ENCODE measurements around the gene C1R. TPM values are rescaled to one million over a fixed set of nuclear protein-coding genes. Genes with fewer than 3 reads are reported as not detected.
A peak's percentile ranks its signal among the peaks of the same experiment; 100 is the strongest.

C1R gene
- total RNA-seq, 1 experiment from 2014 or later, result 11.5 TPM

- peak; percentile 56 for DNase-seq
- H4K8ac ChIP-seq (replicated peaks; ENCODE audit: insufficient read length, low read depth, low read length), result no peak within 1 kb of the TSS
- H3K4me1 ChIP-seq (ENCODE audit: insufficient read depth, low read length), result peaks cover 12% of the 10 kb centered on the region; the same call in 1 of the 2 replicates
- H3K9me3 ChIP-seq (ENCODE audit: control insufficient read depth, low read depth, low read length), result no peaks in the 10 kb centered on the region
- H3K56ac ChIP-seq (ENCODE audit: insufficient read length, low read depth, low read length), result no peak within 1 kb of the TSS
- peaks cover 7% of the 10 kb centered on the region for H3K27me3 Mint-ChIP-seq (ENCODE audit: low read depth)
- no peak within 1 kb of the TSS for H4K5ac ChIP-seq (ENCODE audit: insufficient read length, low read depth, low read length)
- H3K27ac Mint-ChIP-seq, result peak within 1 kb of the TSS in 1 of 3 experiments; percentile 98; a peak in 2 of 7 replicates
- H2BK120ac ChIP-seq (ENCODE audit: low read depth, low read length, poor library complexity, severe bottlenecking), result no peak within 1 kb of the TSS
- no peak within 1 kb of the TSS for H2BK15ac ChIP-seq (ENCODE audit: low read depth, low read length)
- H3K27me3 ChIP-seq (ENCODE audit: insufficient read depth, low read length), result no peaks in the 10 kb centered on the region; the same call in 1 of the 2 replicates
- peaks cover 30 to 47% of the 10 kb centered on the region in 2 experiments for H3K4me1 Mint-ChIP-seq
- no peak within 1 kb of the TSS for H2AK5ac ChIP-seq (ENCODE audit: insufficient read length, low read length)
- no CpG with 5 or more reads among the region's 7 CpGs for WGBS (ENCODE audit: extremely low coverage, insufficient read length, low lambda C conversion rate)
- no peak for TF ChIP-seq CTCF (conservative IDR thresholded peaks at IDR 0.05)
- no peak within 1 kb of the TSS for H3K4ac ChIP-seq (ENCODE audit: low read depth, low read length)
- peaks cover 2% of the 10 kb centered on the region for H4K20me1 ChIP-seq (ENCODE audit: control insufficient read depth, insufficient read depth, insufficient read length)
- H3K9ac ChIP-seq (ENCODE audit: extremely low read depth, insufficient read length, low read length), result no peak within 1 kb of the TSS
- H3K79me2 ChIP-seq (ENCODE audit: insufficient read depth, low read length), result no peaks in the 10 kb centered on the region
- H3K36me3 Mint-ChIP-seq (ENCODE audit: insufficient read depth in 1 of 3, low read depth in 3 of 3), result peaks cover 1 to 5% (median 3%) of the 10 kb centered on the region in 3 experiments; a peak in 4 of 7 replicates
- no peak within 1 kb of the TSS for H3K27ac ChIP-seq (ENCODE audit: insufficient read length, low read depth, low read length)
- H3K9me3 Mint-ChIP-seq, result no peaks in the 10 kb centered on the region; a peak in 2 of 5 replicates
- no peak within 1 kb of the TSS for H4K91ac ChIP-seq (ENCODE audit: insufficient read length, low read depth, low read length)
- H3K23me2 ChIP-seq (ENCODE audit: insufficient read length, low read depth, low read length, poor library complexity, severe bottlenecking), result peaks cover 17% of the 10 kb centered on the region
- peak within 1 kb of the TSS; percentile 87 for H3K14ac ChIP-seq (ENCODE audit: insufficient read depth, low read length)
- no peaks in the 10 kb centered on the region for H3K79me1 ChIP-seq (ENCODE audit: insufficient read depth, low read depth, low read length, poor library complexity, severe bottlenecking)
- H2BK12ac ChIP-seq (ENCODE audit: insufficient read length, low read depth, low read length), result no peak within 1 kb of the TSS
- H3K23ac ChIP-seq (ENCODE audit: insufficient read length, low read depth, low read length), result no peak within 1 kb of the TSS
- no peak within 1 kb of the TSS for H2BK5ac ChIP-seq (ENCODE audit: insufficient read length, low read length)
- no peak within 1 kb of the TSS for H3T11ph ChIP-seq (ENCODE audit: low read length)
- H3K18ac ChIP-seq (ENCODE audit: insufficient read length, low read depth, low read length), result peak within 1 kb of the TSS; percentile 87
- peak within 1 kb of the TSS; percentile 85 to 86 for H3K4me3 Mint-ChIP-seq
- H2AFZ ChIP-seq (ENCODE audit: low read length), result no peak within 1 kb of the TSS
- H2BK20ac ChIP-seq (ENCODE audit: low read depth, low read length, poor library complexity, severe bottlenecking), result no peak within 1 kb of the TSS
- H3K4me2 ChIP-seq (ENCODE audit: insufficient read depth, insufficient read length, low read length), result peak within 1 kb of the TSS; percentile 99
Measured at GRCh38 chr12:7128681-7129286, 36.5 kb upstream of the C1R start, which contains the start of gene RBP5. TSS of gene RBP5 (minus strand) at chr12:7128889. CDS start at chr12:7128775, 114 bp downstream.

Measured in H9 (cell line).